HEK293T (cell line): ENCODE results near the gene PRKG1.

Experiments used
- ARNT ChIP-seq: fragments of 450-650 bp; IDR thresholded peaks from 2 replicates; pipeline ENCODE4 v1.6.1; 2017; ENCODE audit warnings: mild to moderate bottlenecking
- BHLHE40 ChIP-seq: fragments of 450-650 bp; IDR thresholded peaks from 2 replicates; pipeline ENCODE4 v1.6.1; 2016; ENCODE audit warnings: mild to moderate bottlenecking, moderate library complexity, borderline replicate concordance
- CTBP1 ChIP-seq: fragments of 450-650 bp; IDR thresholded peaks from 2 replicates; pipeline ENCODE4 v1.6.1; 2016; ENCODE audit warnings: borderline replicate concordance
- ELF4 ChIP-seq: fragments of 450-650 bp; IDR thresholded peaks from 2 replicates; pipeline ENCODE4 v1.6.1; 2017; ENCODE audit warnings: antibody characterized with exemption
- FOXK2 ChIP-seq: fragments of 450-650 bp; IDR thresholded peaks from 2 replicates; pipeline ENCODE4 v1.6.1; 2016; ENCODE audit warnings: mild to moderate bottlenecking
- FOXM1 ChIP-seq: fragments of 450-650 bp; IDR thresholded peaks from 2 replicates; pipeline ENCODE4 v1.6.1; 2017; ENCODE audit warnings: mild to moderate bottlenecking, borderline replicate concordance
- HDGF ChIP-seq: fragments of 450-650 bp; IDR thresholded peaks from 2 replicates; pipeline ENCODE4 v1.6.1; 2017; ENCODE audit warnings: antibody characterized with exemption, borderline replicate concordance
- LEF1 ChIP-seq: fragments of 450-650 bp; IDR thresholded peaks from 2 replicates; pipeline ENCODE4 v1.6.1; 2017; ENCODE audit warnings: mild to moderate bottlenecking, borderline replicate concordance
- NFRKB ChIP-seq: fragments of 450-650 bp; IDR thresholded peaks from 2 replicates; pipeline ENCODE4 v1.6.1; 2016; ENCODE audit warnings: mild to moderate bottlenecking, moderate library complexity
- PKNOX1 ChIP-seq: fragments of 450-650 bp; IDR thresholded peaks from 2 replicates; pipeline ENCODE4 v1.6.1; 2016
- SP1 ChIP-seq: fragments of 450-650 bp; IDR thresholded peaks from 2 replicates; pipeline ENCODE4 v1.6.1; 2017
- SUZ12 ChIP-seq: fragments of 450-650 bp; IDR thresholded peaks from 2 replicates; pipeline ENCODE4 v1.6.1; 2016; ENCODE audit warnings: mild to moderate bottlenecking

DNA sequence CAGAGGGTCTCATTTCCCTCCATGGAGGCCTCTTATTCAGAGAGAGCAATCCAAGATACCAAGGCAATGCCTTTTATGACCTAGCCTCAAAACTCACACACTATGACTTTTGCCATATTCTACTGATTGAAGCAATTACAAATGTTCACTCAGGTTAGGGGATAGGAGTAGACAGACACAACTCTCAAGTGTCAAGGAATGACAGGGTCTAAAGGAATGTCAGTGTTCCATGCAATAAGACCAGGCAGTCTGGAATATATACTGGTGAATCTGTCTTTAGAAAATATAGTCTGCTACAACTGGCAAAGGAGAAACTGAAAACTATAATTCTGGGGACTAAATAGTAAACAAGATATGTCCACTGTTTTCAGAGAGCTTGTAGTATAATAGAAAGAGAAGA lies 283.9 kb downstream of the PRKG1 start:
- no peak for TF ChIP-seq BHLHE40
- TF ChIP-seq PKNOX1: no peak
- no peak for TF ChIP-seq FOXK2
- no peak for TF ChIP-seq FOXM1
- TF ChIP-seq ARNT: no peak
- TF ChIP-seq NFRKB: no peak
- TF ChIP-seq SP1: no peak
- no peak for TF ChIP-seq CTBP1
- TF ChIP-seq SUZ12: no peak
- TF ChIP-seq ELF4: no peak
- TF ChIP-seq LEF1: no peak
- no peak for TF ChIP-seq HDGF
